DMS79 treated with DMSO at 0.1 percent for 48 hours (cell line): ENCODE data around the gene ZNF225.
"Not testable (repeated sequence)": the region's sequence is repeated elsewhere in the genome, so short reads cannot be mapped to it uniquely, and the experiment has no call there.

Experiments used
- DNase-seq: peaks from one replicate; lab custom pipeline; 2025; lab: John Stamatoyannopoulos, UW

The ZNF225 gene

GRCh38 chr19:44163789-44164188, 50.6 kb downstream of the ZNF225 start:
- no peak for DNase-seq

GRCh38 chr19:44164327-44164672, 51.1 kb downstream of the ZNF225 start:
- no peak for DNase-seq

GRCh38 chr19:44164673-44165512, 51.7 kb downstream of the ZNF225 start, which contains the start of gene ZNF226:
TSS of gene ZNF226 (plus strand) at chr19:44165100. CDS start at chr19:44170081, 4,981 bp downstream.
- peak; percentile 97 for DNase-seq

GRCh38 chr19:44170660-44171059, 57.5 kb downstream of the ZNF225 start:
- DNase-seq, result not testable (repeated sequence)

- DNase-seq, result no peak
Observed at GRCh38 chr19:44176590-44176989, 63.4 kb downstream of the ZNF225 start.

DNA sequence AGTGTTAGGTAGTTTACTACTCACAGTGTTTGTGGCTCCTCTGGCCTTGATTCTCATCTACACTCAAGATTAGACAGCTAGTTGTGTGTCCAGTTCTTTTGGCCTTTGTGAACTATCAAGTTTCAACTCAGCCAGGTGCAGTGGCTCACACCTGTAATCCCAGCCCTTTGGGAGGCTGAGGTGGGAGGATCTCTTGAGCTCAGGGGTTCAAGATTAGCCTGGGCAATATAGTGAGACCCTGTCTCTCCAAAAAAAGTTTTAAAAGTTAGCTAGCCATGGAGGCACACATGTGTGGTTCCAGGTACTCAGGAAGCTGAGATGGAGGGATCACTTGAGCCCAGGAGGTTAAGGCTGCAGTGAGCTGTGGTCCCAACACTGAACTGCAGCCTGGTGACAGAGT, 67.8 kb downstream of the ZNF225 start:
- DNase-seq, result no peak

DNA sequence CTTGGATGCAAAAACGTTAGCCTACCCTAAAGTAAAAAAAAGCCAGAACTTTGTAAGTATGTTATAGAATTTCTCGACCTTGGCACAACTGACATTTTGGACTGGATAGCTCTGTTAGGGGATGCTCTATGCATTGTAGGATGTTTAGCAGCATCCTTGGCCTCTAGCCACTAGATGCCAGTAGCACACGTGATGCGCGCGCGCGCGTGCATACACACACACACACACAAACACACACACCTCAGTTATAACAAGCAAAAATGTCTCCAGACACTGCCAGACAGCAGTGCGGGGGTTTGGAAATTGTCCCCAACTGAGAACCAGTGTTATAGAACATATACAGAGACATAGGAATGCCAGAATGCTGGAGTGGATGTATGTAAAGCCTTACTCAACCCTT, 68.9 kb downstream of the ZNF225 start:
- no peak for DNase-seq
